ENCODE data around the gene NLRP3.
"Not testable (repeated sequence)": the region's sequence is repeated elsewhere in the genome, so short reads cannot be mapped to it uniquely, and the experiment has no call there.

DNA sequence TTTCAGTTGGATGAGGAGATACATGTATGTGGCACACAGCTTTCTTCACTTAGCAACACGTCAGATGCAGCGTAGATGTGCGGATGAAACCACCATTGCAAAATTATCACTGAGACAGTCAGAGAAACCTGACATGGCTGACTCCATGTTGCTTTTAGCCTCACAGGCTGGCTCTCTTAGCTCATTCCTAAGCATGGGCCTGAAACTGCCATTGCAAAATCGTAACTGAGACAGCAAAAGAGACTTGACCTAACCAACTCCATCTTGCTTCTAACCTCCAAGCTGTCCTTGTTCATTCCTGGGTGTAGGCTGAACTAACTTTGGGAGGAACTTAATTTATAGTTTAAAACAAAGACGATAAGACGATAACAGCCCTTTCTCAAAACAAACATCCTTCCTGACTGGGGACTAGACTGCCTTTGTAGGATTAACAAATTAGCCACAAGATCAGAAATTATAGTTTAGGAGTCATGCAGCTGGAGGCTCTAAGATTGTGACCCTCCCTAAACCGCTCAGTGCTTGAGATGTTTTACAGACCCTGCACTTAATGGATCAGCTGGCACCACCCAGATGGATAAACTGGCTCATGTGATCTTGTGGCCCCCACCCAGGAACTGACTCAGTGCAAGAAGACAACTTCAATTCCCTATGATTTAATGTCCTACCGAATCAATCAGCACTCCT is 41.2 kb upstream of the NLRP3 start:
- not testable (repeated sequence) for TF ChIP-seq CTCF (conservative IDR thresholded peaks at IDR 0.05; ENCODE audit: low read depth in 2 of 2); EZH2 (IDR thresholded peaks at IDR 0.05; ENCODE audit: low read depth, unreplicated experiment); CREB1 (CRISPR knock-in tag; IDR thresholded peaks at IDR 0.05; ENCODE audit: low read depth); REST (IDR thresholded peaks at IDR 0.05; ENCODE audit: unreplicated experiment); POLR2AphosphoS5 (IDR thresholded peaks at IDR 0.05; ENCODE audit: low read depth); EZH2phosphoT487 (IDR thresholded peaks at IDR 0.05; ENCODE audit: unreplicated experiment); ZNF331 (CRISPR knock-in tag; IDR thresholded peaks at IDR 0.05; ENCODE audit: low read depth)
